HepG2 (cell line): ENCODE data around the gene PEX10. TPM values are rescaled to one million over a fixed set of nuclear protein-coding genes. Genes with fewer than 3 reads are reported as not detected.

Experiments used
- BCLAF1 ChIP-seq: fragments of 450-650 bp; IDR thresholded peaks from 2 replicates; pipeline ENCODE4 v1.6.1; 2017; ENCODE audit warnings: mild to moderate bottlenecking
- CENPX ChIP-seq: sonication (generic); formaldehyde crosslinking; IDR thresholded peaks from 2 replicates; pipeline ENCODE4 v1.9.0; 2021; ENCODE audit warnings: mild to moderate bottlenecking, missing genetic modification reagents, moderate library complexity
- CREBL2 ChIP-seq: sonication (generic); formaldehyde crosslinking; IDR thresholded peaks from 2 replicates; pipeline ENCODE4 v1.8.1; 2023; ENCODE audit warnings: missing genetic modification reagents, mild to moderate bottlenecking, borderline replicate concordance
- FOXO4 ChIP-seq: sonication (generic); formaldehyde crosslinking; conservative IDR thresholded peaks from 2 replicates; pipeline ENCODE4 v1.8.1; 2023; ENCODE audit warnings: missing genetic modification reagents
- GTF2F1 ChIP-seq: fragments of 150-350 bp; IDR thresholded peaks from 2 replicates; pipeline ENCODE4 v1.6.1; 2014; ENCODE audit warnings: low read length
- HMG20A ChIP-seq: IDR thresholded peaks from 2 replicates; pipeline ENCODE4 v1.6.1; 2016; ENCODE audit warnings: borderline replicate concordance
- KLF6 ChIP-seq: IDR thresholded peaks from 2 replicates; pipeline ENCODE4 v1.8.0; 2016; ENCODE audit warnings: missing biosample characterization, missing genetic modification reagents
- MAF1 ChIP-seq: sonication (generic); formaldehyde crosslinking; IDR thresholded peaks from 2 replicates; pipeline ENCODE4 v1.5.0; 2020; ENCODE audit warnings: missing genetic modification reagents, borderline replicate concordance
- MED1 ChIP-seq: sonication (generic); formaldehyde crosslinking; IDR thresholded peaks from 2 replicates; pipeline ENCODE4 v1.4.0; 2020; ENCODE audit warnings: missing genetic modification reagents
- PITX1 ChIP-seq: sonication (generic); formaldehyde crosslinking; IDR thresholded peaks from 2 replicates; pipeline ENCODE4 v1.5.1; 2020; ENCODE audit warnings: mild to moderate bottlenecking, missing genetic modification reagents
- REST ChIP-seq, 2 experiments: IDR thresholded peaks; 2 replicates each; pipeline ENCODE4 v1.6.1; 2011 to 2012; ENCODE audit warnings: low read length in 2 of 2, borderline replicate concordance in 1 of 2, low read depth in 1 of 2, mild to moderate bottlenecking in 1 of 2, moderate library complexity in 1 of 2
- ZBTB8A ChIP-seq: sonication (generic); formaldehyde crosslinking; IDR thresholded peaks from 2 replicates; pipeline ENCODE4 v1.4.0; 2020; ENCODE audit warnings: mild to moderate bottlenecking, low read depth, missing genetic modification reagents, borderline replicate concordance
- ZKSCAN1 ChIP-seq: fragments of 150-350 bp; IDR thresholded peaks from 2 replicates; pipeline ENCODE4 v1.6.1; 2014; ENCODE audit warnings: low read length
- ZMYM3 ChIP-seq: sonication (generic); formaldehyde crosslinking; IDR thresholded peaks from 2 replicates; pipeline ENCODE4 v1.5.1; 2020; ENCODE audit warnings: mild to moderate bottlenecking, missing genetic modification reagents
- ZNF263 ChIP-seq: sonication (generic); formaldehyde crosslinking; IDR thresholded peaks from 2 replicates; pipeline ENCODE4 v1.4.0; 2020; ENCODE audit warnings: missing genetic modification reagents
- ZNF503 ChIP-seq: sonication (generic); formaldehyde crosslinking; IDR thresholded peaks from 2 replicates; pipeline ENCODE4 v1.4.0; 2020; ENCODE audit warnings: missing genetic modification reagents
- ZNF749 ChIP-seq: sonication (generic); formaldehyde crosslinking; IDR thresholded peaks from 2 replicates; pipeline ENCODE4 v1.8.0; 2022; ENCODE audit warnings: mild to moderate bottlenecking, missing genetic modification reagents, moderate library complexity, borderline replicate concordance
- ZNF782 ChIP-seq: sonication (generic); formaldehyde crosslinking; IDR thresholded peaks from 2 replicates; pipeline ENCODE4 v1.4.0; 2020; ENCODE audit warnings: missing genetic modification reagents, mild to moderate bottlenecking, borderline replicate concordance
- polyA plus RNA-seq, 8 experiments: library from polyadenylated mRNA; depleted of rRNA in 3 of 8; stranded (reverse) in 7 of 8; unstranded in 1 of 8; fragments of >200 nt; fragmentation: Illumina TruSeq in 4 of 8; extraction: Trizol in 4 of 8; gene quantifications; 2 replicates each; pipeline versions ENCODE4 v1.2.1 to v1.2.3, GENCODE V29; 2011 to 2016; ENCODE audit warnings: low read depth in 4 of 8, missing spikeins in 1 of 8, mixed read lengths in 1 of 8; ENCODE audit not compliant: insufficient read depth in 1 of 8
- total RNA-seq, 5 experiments: library from RNA; depleted of rRNA; stranded (reverse); fragments of >200 nt; fragmentation: Illumina TruSeq; extraction: Trizol; gene quantifications; 2 replicates each; pipeline ENCODE4 v1.2.3, GENCODE V29; 2016; ENCODE audit warnings: low read depth in 1 of 5

Gene PEX10
- total and polyA plus RNA-seq, 2 of the 13 experiments (the other 11 are each of a cell fraction or from before 2014, with no cell fraction given): 16.1 to 39.6 TPM

GRCh38 chr1:2384130-2384860 is 28.1 kb downstream of the PEX10 start (continued):
- TF ChIP-seq FOXO4 (0 out of 2 replicates have a peak, but pooled peaks have one; percentile 56), ZMYM3 (CRISPR knock-in tag) (peak; percentile 57; the same call in 1 of the 2 replicates), MED1 (CRISPR knock-in tag) (peak; percentile 72), BCLAF1 (no peak), MAF1 (CRISPR knock-in tag) (no peak), KLF6 (CRISPR knock-in tag) (no peak), CENPX (no peak), GTF2F1 (no peak), ZNF503 (no peak), REST (IDR thresholded peaks at IDR 0.05; ENCODE audit: borderline replicate concordance in 1 of 2, low read depth in 1 of 2, low read length in 2 of 2) (no peak), ZNF749 (CRISPR knock-in tag) (no peak), ZNF782 (CRISPR knock-in tag) (no peak), HMG20A (CRISPR knock-in tag) (no peak), ZBTB8A (CRISPR knock-in tag) (no peak), ZKSCAN1 (no peak), ZNF263 (CRISPR knock-in tag) (no peak), CREBL2 (CRISPR knock-in tag) (no peak), PITX1 (CRISPR knock-in tag) (0 out of 2 replicates have a peak, but pooled peaks have one; percentile 27)
